Mesenchymal stem cell (in vitro differentiated cells and primary cell): ENCODE data around the gene DDC.

ENCODE experiments used
- DNase-seq: peaks from one replicate; pipeline ENCODE4 v3.0.0-alpha.2; 2013
- H2AFZ ChIP-seq: one replicate; pipeline ENCODE4 v1.6.1; 2013; ENCODE audit warnings: low read depth, mild to moderate bottlenecking, control low read depth, inconsistent platforms, low read length, moderate library complexity
- H2AK5ac ChIP-seq: 2 replicates; pipeline ENCODE4 v1.6.1; 2013; ENCODE audit warnings: low read length, moderate library complexity, mild to moderate bottlenecking, inconsistent platforms; ENCODE audit not compliant: severe bottlenecking
- H2BK120ac ChIP-seq: one replicate; pipeline ENCODE4 v1.6.1; 2013; ENCODE audit warnings: low read depth, mild to moderate bottlenecking, inconsistent platforms, low read length, moderate library complexity
- H2BK12ac ChIP-seq, 2 experiments: one replicate each; pipeline ENCODE4 v1.6.1; 2013; ENCODE audit warnings: inconsistent platforms in 2 of 2, low read length in 2 of 2, mild to moderate bottlenecking in 2 of 2, moderate library complexity in 2 of 2, control low read depth in 1 of 2
- H2BK15ac ChIP-seq: one replicate; pipeline ENCODE4 v1.6.1; 2013; ENCODE audit warnings: mild to moderate bottlenecking, low read depth, inconsistent platforms; ENCODE audit not compliant: poor library complexity, severe bottlenecking
- H2BK5ac ChIP-seq: 2 replicates; pipeline ENCODE4 v1.6.1; 2013; ENCODE audit warnings: low read depth, mild to moderate bottlenecking, low read length, control low read depth, inconsistent platforms; ENCODE audit not compliant: poor library complexity, severe bottlenecking
- H3K14ac ChIP-seq, 2 experiments: one replicate each; pipeline ENCODE4 v1.6.1; 2013; ENCODE audit warnings: inconsistent platforms in 2 of 2, low read length in 2 of 2, control low read depth in 1 of 2, mild to moderate bottlenecking in 1 of 2, moderate library complexity in 1 of 2
- H3K18ac ChIP-seq, 2 experiments: one replicate each; pipeline ENCODE4 v1.6.1; 2013; ENCODE audit warnings: inconsistent platforms in 2 of 2, low read length in 2 of 2, control low read depth in 1 of 2, low read depth in 1 of 2, mild to moderate bottlenecking in 1 of 2
- H3K23ac ChIP-seq, 2 experiments: one replicate each; pipeline ENCODE4 v1.6.1; 2013; ENCODE audit warnings: inconsistent platforms in 2 of 2, low read length in 2 of 2, mild to moderate bottlenecking in 2 of 2, moderate library complexity in 2 of 2, control low read depth in 1 of 2
- H3K27ac ChIP-seq: 2 replicates; pipeline ENCODE4 v1.5.1; 2013; ENCODE audit warnings: mild to moderate bottlenecking, moderate library complexity, low read length, control low read depth, inconsistent platforms; ENCODE audit not compliant: poor library complexity, severe bottlenecking
- H3K27me3 ChIP-seq, 2 experiments: 2 replicates each; pipeline versions ENCODE4 v1.6.1 to v1.7.0; 2013; ENCODE audit warnings: low read length in 2 of 2, mild to moderate bottlenecking in 2 of 2, moderate library complexity in 2 of 2, control low read depth in 1 of 2, inconsistent platforms in 1 of 2; ENCODE audit not compliant: control insufficient read depth in 1 of 2, insufficient read depth in 1 of 2
- H3K36me3 ChIP-seq, 2 experiments: 2 replicates each; pipeline versions ENCODE4 v1.6.1 to v1.7.0; 2013; ENCODE audit warnings: low read length in 2 of 2, control low read depth in 1 of 2, inconsistent platforms in 1 of 2, low read depth in 1 of 2, mild to moderate bottlenecking in 1 of 2; ENCODE audit not compliant: insufficient read depth in 2 of 2, control insufficient read depth in 1 of 2
- H3K4ac ChIP-seq, 2 experiments: one replicate each; pipeline ENCODE4 v1.6.1; 2013; ENCODE audit warnings: inconsistent platforms in 2 of 2, low read length in 2 of 2, mild to moderate bottlenecking in 2 of 2, moderate library complexity in 2 of 2, control low read depth in 1 of 2, low read depth in 1 of 2
- H3K4me1 ChIP-seq: 2 replicates; pipeline ENCODE4 v1.6.1; 2013; ENCODE audit warnings: low read depth, low read length, control low read depth; ENCODE audit not compliant: control insufficient read depth, insufficient read depth
- H3K4me2 ChIP-seq: 2 replicates; pipeline ENCODE4 v1.6.1; 2013; ENCODE audit warnings: low read length, mild to moderate bottlenecking, inconsistent platforms; ENCODE audit not compliant: poor library complexity, severe bottlenecking
- H3K4me3 ChIP-seq, 2 experiments: 2 replicates each; pipeline versions ENCODE4 v1.5.1 to v1.7.0; 2013; ENCODE audit warnings: low read length in 2 of 2, mild to moderate bottlenecking in 2 of 2, control low read depth in 1 of 2, low read depth in 1 of 2; ENCODE audit not compliant: insufficient read depth in 1 of 2
- H3K79me1 ChIP-seq: replicated peaks from 2 replicates; pipeline ENCODE4 v1.6.1; 2013; ENCODE audit warnings: mild to moderate bottlenecking, control low read depth, low read length, inconsistent platforms; ENCODE audit not compliant: poor library complexity, severe bottlenecking
- H3K9ac ChIP-seq: 2 replicates; pipeline ENCODE4 v1.7.0; 2013; ENCODE audit warnings: mild to moderate bottlenecking, low read length, moderate library complexity
- H3K9me3 ChIP-seq: 2 replicates; pipeline ENCODE4 v1.7.0; 2013; ENCODE audit warnings: mild to moderate bottlenecking, low read length; ENCODE audit not compliant: control insufficient read depth
- H4K8ac ChIP-seq: one replicate; pipeline ENCODE4 v1.6.1; 2013; ENCODE audit warnings: inconsistent platforms, mild to moderate bottlenecking, low read length, moderate library complexity
- H4K91ac ChIP-seq: one replicate; pipeline ENCODE4 v1.6.1; 2013; ENCODE audit warnings: mild to moderate bottlenecking, low read length, inconsistent platforms
- WGBS: methylation state at CpG from one replicate; pipeline ENCODE4 v1.1.7; 2013; ENCODE audit warnings: mixed read lengths; 5-methylcytosine and 5-hydroxymethylcytosine counted together

DDC gene

GRCh38 chr7:50448823-50449222, 116.4 kb downstream of the DDC start:
- Histone ChIP-seq H3K4me2 (no peak overlapping the region), H3K4me1 (peaks cover 10% of the 10 kb centered on the region), H3K4me3 (no peak overlapping the region), H4K91ac (no peak overlapping the region), H2AK5ac (no peak overlapping the region), H2BK120ac (no peak overlapping the region), H2AFZ (no peak overlapping the region), H3K14ac (no peak overlapping the region), H3K79me1 (peaks cover 2% of the 10 kb centered on the region), H4K8ac (no peak overlapping the region), H3K9ac (peak overlapping the region; percentile 84), H3K27me3 (peaks cover 3 to 7% of the 10 kb centered on the region in 2 experiments), H2BK5ac (no peak overlapping the region), H3K36me3 (peaks cover 0 to 24% of the 10 kb centered on the region in 2 experiments), H3K4ac (no peak overlapping the region), H3K9me3 (no peaks in the 10 kb centered on the region), H2BK15ac (no peak overlapping the region), H3K23ac (no peak overlapping the region), H3K27ac (no peak overlapping the region), H2BK12ac (no peak overlapping the region), H3K18ac (no peak overlapping the region)
- peak; percentile 6 for DNase-seq

- no peak overlapping the region for H3K14ac ChIP-seq
- H2BK15ac ChIP-seq, result no peak overlapping the region
- 8% methylated on average over 4 of the region's 4 CpGs for WGBS
- H3K9ac ChIP-seq, result no peak overlapping the region
- no peak overlapping the region for H3K4me2 ChIP-seq
- H3K23ac ChIP-seq, result no peak overlapping the region
- H3K36me3 ChIP-seq, result peaks cover 0 to 24% of the 10 kb centered on the region in 2 experiments
- H3K79me1 ChIP-seq, result peaks cover 2% of the 10 kb centered on the region
- H4K8ac ChIP-seq, result no peak overlapping the region
- DNase-seq, result peak; percentile 65
- no peak overlapping the region for H4K91ac ChIP-seq
- no peaks in the 10 kb centered on the region for H3K9me3 ChIP-seq
- no peak overlapping the region for H2BK120ac ChIP-seq
- H3K27me3 ChIP-seq, result no peaks in the 10 kb centered on the region
- H3K27ac ChIP-seq, result peak overlapping the region; percentile 11
- H3K4ac ChIP-seq, result no peak overlapping the region
- no peak overlapping the region for H2BK5ac ChIP-seq
- H2AK5ac ChIP-seq, result no peak overlapping the region
- H3K4me3 ChIP-seq, result no peak overlapping the region
- no peak overlapping the region for H2AFZ ChIP-seq
- peaks cover 10% of the 10 kb centered on the region for H3K4me1 ChIP-seq
- H3K18ac ChIP-seq, result no peak overlapping the region
- no peak overlapping the region for H2BK12ac ChIP-seq
Observed at GRCh38 chr7:50446542-50446960, 118.7 kb downstream of the DDC start.

- no peak overlapping the region for H3K18ac ChIP-seq
Observed at GRCh38 chr7:50436133-50436806, 128.9 kb downstream of the DDC start.

GRCh38 chr7:50431722-50432305, 133.4 kb downstream of the DDC start:
- no peak overlapping the region for H3K14ac ChIP-seq
- H2BK15ac ChIP-seq, result no peak overlapping the region

More at GRCh38 chr7:50436133-50436806, 128.9 kb downstream of the DDC start:
- no peak overlapping the region for H3K14ac ChIP-seq
- H3K9me3 ChIP-seq, result no peaks in the 10 kb centered on the region
- peaks cover 2% of the 10 kb centered on the region for H3K4me1 ChIP-seq
- WGBS, result no CpG with 5 or more reads among the region's 3 CpGs
- no peak overlapping the region for H3K4me3 ChIP-seq
- no peak overlapping the region for H4K91ac ChIP-seq
- H2BK5ac ChIP-seq, result no peak overlapping the region
- no peak overlapping the region for H2AFZ ChIP-seq
- H3K4ac ChIP-seq, result no peak overlapping the region
- H2BK12ac ChIP-seq, result no peak overlapping the region
- H3K79me1 ChIP-seq, result peaks cover 1% of the 10 kb centered on the region
- no peak overlapping the region for H3K23ac ChIP-seq
- H3K4me2 ChIP-seq, result no peak overlapping the region
- no peak overlapping the region for H4K8ac ChIP-seq
- H2AK5ac ChIP-seq, result no peak overlapping the region
- DNase-seq, result peak; percentile 85
- no peaks in the 10 kb centered on the region for H3K27me3 ChIP-seq
- H2BK15ac ChIP-seq, result no peak overlapping the region
- peak overlapping the region; percentile 41 for H3K27ac ChIP-seq
- H3K9ac ChIP-seq, result peak overlapping the region; percentile 66
- peaks cover 3 to 13% of the 10 kb centered on the region in 2 experiments for H3K36me3 ChIP-seq
- H2BK120ac ChIP-seq, result no peak overlapping the region

More at GRCh38 chr7:50431722-50432305, 133.4 kb downstream of the DDC start:
- no peak overlapping the region for H3K27ac ChIP-seq
- no peaks in the 10 kb centered on the region for H3K27me3 ChIP-seq
- H3K18ac ChIP-seq, result no peak overlapping the region
- no peak overlapping the region for H4K8ac ChIP-seq
- DNase-seq, result no peak
- no peak overlapping the region for H3K4me2 ChIP-seq
- H3K4me1 ChIP-seq, result peaks cover 2% of the 10 kb centered on the region
- no peak overlapping the region for H2AFZ ChIP-seq
- no peak overlapping the region for H2BK12ac ChIP-seq
- no peak overlapping the region for H2AK5ac ChIP-seq
- H2BK5ac ChIP-seq, result no peak overlapping the region
- 100% methylated on average over 1 of the region's 4 CpGs for WGBS
- H3K36me3 ChIP-seq, result no peaks in the 10 kb centered on the region
- no peaks in the 10 kb centered on the region for H3K9me3 ChIP-seq
- H2BK120ac ChIP-seq, result no peak overlapping the region
- H3K79me1 ChIP-seq, result no peaks in the 10 kb centered on the region
- H3K4me3 ChIP-seq, result no peak overlapping the region
- no peak overlapping the region for H3K4ac ChIP-seq
- no peak overlapping the region for H3K9ac ChIP-seq
- no peak overlapping the region for H3K23ac ChIP-seq
- H4K91ac ChIP-seq, result no peak overlapping the region
